ENCODE results near the gene ATG5. TPM values are rescaled to one million over a fixed set of nuclear protein-coding genes. Genes with fewer than 3 reads are reported as not detected.
A peak's percentile ranks its signal among the peaks of the same experiment; 100 is the strongest.

The ATG5 gene
- polyA plus RNA-seq, 1 donor (not counting 4 experiments of a cell fraction or from before 2014, with no cell fraction given) = 60.0 TPM

DNA sequence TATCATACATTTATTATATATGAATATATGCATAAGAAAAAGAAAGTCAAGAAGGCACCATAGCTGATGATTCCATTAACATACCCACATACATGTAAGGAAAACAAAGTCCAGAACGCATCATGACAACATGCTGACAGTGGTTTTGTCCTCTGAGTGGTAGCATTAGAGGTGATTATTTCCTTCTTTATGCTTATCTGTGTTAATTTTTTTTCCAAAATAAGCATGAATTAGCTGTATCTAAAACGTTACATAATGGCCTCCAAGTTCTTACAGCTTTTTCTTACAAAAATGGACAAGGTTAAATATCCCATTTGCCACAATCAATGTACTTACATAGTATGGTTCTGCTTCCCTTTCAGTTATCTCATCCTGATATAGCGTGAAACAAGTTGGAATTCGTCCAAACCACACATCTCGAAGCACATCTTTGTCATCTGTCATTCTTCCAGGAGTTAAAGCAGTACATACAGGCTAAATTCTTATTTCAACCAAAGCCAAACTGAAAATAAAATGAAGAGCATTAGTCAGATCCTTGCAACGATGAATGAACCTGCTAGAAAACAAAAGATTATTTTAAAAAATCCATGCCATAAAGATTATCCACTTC is 9.7 kb downstream of the ATG5 start:
- dilution Hi-C loops (cut with MboI; ENCODE audit: extremely low pct_ligation_motif_present, low sequenced_read_pairs) = no loop called here
- H3K4me3 ChIP-seq (ENCODE audit: control insufficient read depth in 2 of 3, extremely low read depth in 1 of 3, insufficient read depth in 2 of 3, low read depth in 1 of 3, low read length in 3 of 3) = no peak overlapping the region
- H4K20me1 ChIP-seq (ENCODE audit: control insufficient read depth, extremely low read depth, insufficient read depth, low read length) = no peaks in the 10 kb centered on the region
- H3K9me3 ChIP-seq (ENCODE audit: control insufficient read depth, low read depth, low read length) = no peaks in the 10 kb centered on the region
- peaks cover 79% of the 10 kb centered on the region for H3K79me2 ChIP-seq (ENCODE audit: control insufficient read depth, insufficient read depth, low read length)
- H3K4me2 ChIP-seq (ENCODE audit: control insufficient read depth, extremely low read depth, insufficient read depth, low read depth, low read length) = peak overlapping the region; percentile 49
- H3K9me1 ChIP-seq (ENCODE audit: control insufficient read depth, extremely low read depth, insufficient read depth, low read length) = no peaks in the 10 kb centered on the region
- peaks cover 31% of the 10 kb centered on the region for H3K4me1 ChIP-seq (ENCODE audit: control insufficient read depth, extremely low read depth, insufficient read depth, low read length)
- no peak overlapping the region for H2AFZ ChIP-seq (ENCODE audit: control insufficient read depth, low read length)
- H3K36me3 ChIP-seq (ENCODE audit: control insufficient read depth in 2 of 2, extremely low read depth in 1 of 2, insufficient read depth in 2 of 2, low read length in 2 of 2) = peaks cover 5 to 17% of the 10 kb centered on the region in 2 experiments
- peak; percentile 60 for FAIRE-seq
- no peaks in the 10 kb centered on the region for H3K27me3 ChIP-seq (ENCODE audit: control insufficient read depth, extremely low read depth, insufficient read depth, low read length)
- TF ChIP-seq, protein P1, sequence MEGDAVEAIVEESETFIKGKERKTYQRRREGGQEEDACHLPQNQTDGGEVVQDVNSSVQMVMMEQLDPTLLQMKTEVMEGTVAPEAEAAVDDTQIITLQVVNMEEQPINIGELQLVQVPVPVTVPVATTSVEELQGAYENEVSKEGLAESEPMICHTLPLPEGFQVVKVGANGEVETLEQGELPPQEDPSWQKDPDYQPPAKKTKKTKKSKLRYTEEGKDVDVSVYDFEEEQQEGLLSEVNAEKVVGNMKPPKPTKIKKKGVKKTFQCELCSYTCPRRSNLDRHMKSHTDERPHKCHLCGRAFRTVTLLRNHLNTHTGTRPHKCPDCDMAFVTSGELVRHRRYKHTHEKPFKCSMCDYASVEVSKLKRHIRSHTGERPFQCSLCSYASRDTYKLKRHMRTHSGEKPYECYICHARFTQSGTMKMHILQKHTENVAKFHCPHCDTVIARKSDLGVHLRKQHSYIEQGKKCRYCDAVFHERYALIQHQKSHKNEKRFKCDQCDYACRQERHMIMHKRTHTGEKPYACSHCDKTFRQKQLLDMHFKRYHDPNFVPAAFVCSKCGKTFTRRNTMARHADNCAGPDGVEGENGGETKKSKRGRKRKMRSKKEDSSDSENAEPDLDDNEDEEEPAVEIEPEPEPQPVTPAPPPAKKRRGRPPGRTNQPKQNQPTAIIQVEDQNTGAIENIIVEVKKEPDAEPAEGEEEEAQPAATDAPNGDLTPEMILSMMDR (optimal IDR thresholded peaks at IDR 0.05 in 1 of 3, IDR thresholded peaks at IDR 0.05 in 1 of 3, conservative IDR thresholded peaks at IDR 0.05 in 1 of 3; ENCODE audit: extremely low read depth in 1 of 3, insufficient read depth in 2 of 3, low read length in 3 of 3) = no peak
- no peak for TF ChIP-seq EZH2 (IDR thresholded peaks at IDR 0.05; ENCODE audit: low read length)
- peak; percentile 28 for DNase-seq (ENCODE audit: low read depth, low spot score)
- no peak overlapping the region for H3K9ac ChIP-seq (ENCODE audit: control insufficient read depth, extremely low read depth, insufficient read depth, low read length)
- no peak overlapping the region for H3K27ac ChIP-seq (ENCODE audit: control insufficient read depth, insufficient read depth, low read length)

DNA sequence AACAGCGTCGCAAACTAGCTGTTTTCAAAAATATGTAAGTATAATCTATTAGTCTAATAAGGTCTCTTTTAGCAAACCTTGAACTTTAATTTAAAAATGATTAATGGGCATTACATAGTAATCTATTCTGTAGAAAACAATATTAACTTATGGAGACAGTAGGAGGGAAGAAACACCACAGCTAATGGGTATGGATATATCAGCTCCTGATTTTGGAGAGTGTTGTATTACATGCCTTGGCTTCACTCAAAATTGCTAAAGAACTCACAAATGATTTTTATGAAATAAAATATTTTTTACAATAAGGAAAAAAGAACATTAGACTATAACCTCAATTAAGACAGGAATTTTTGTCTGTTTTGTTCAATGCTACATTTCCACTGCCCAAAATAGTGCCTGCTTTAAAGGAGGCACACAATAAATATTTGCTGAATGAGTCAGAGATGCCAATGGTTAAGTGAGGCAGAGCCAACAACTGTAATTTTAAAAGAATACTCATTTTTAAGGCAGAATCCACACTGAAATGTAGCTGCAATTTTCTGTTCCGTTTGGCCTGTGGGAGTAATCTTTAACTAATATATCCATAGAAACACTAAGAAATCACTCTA is 15.7 kb downstream of the ATG5 start:
- no peaks in the 10 kb centered on the region for H3K27me3 ChIP-seq (ENCODE audit: control insufficient read depth, extremely low read depth, insufficient read depth, low read length)
- DNase-seq (ENCODE audit: low read depth, low spot score) = no peak
- no peaks in the 10 kb centered on the region for H4K20me1 ChIP-seq (ENCODE audit: control insufficient read depth, extremely low read depth, insufficient read depth, low read length)
- H3K9me3 ChIP-seq (ENCODE audit: control insufficient read depth, low read depth, low read length) = no peaks in the 10 kb centered on the region
- H3K9ac ChIP-seq (ENCODE audit: control insufficient read depth, extremely low read depth, insufficient read depth, low read length) = no peak overlapping the region
- H3K36me3 ChIP-seq (ENCODE audit: control insufficient read depth in 2 of 2, extremely low read depth in 1 of 2, insufficient read depth in 2 of 2, low read length in 2 of 2) = peaks cover 3 to 14% of the 10 kb centered on the region in 2 experiments
- peak; percentile 66 for FAIRE-seq
- H3K27ac ChIP-seq (ENCODE audit: control insufficient read depth, insufficient read depth, low read length) = peak overlapping the region; percentile 49
- TF ChIP-seq EZH2 (IDR thresholded peaks at IDR 0.05; ENCODE audit: low read length) = no peak
- TF ChIP-seq, protein P1 (optimal IDR thresholded peaks at IDR 0.05 in 1 of 3, IDR thresholded peaks at IDR 0.05 in 1 of 3, conservative IDR thresholded peaks at IDR 0.05 in 1 of 3; ENCODE audit: extremely low read depth in 1 of 3, insufficient read depth in 2 of 3, low read length in 3 of 3) = no peak
- H3K4me3 ChIP-seq (ENCODE audit: control insufficient read depth in 2 of 3, extremely low read depth in 1 of 3, insufficient read depth in 2 of 3, low read depth in 1 of 3, low read length in 3 of 3) = peak overlapping the region in 2 of 3 experiments; percentile 32 to 40
- dilution Hi-C loops (cut with MboI; ENCODE audit: extremely low pct_ligation_motif_present, low sequenced_read_pairs) = no loop called here
- peaks cover 39% of the 10 kb centered on the region for H3K4me1 ChIP-seq (ENCODE audit: control insufficient read depth, extremely low read depth, insufficient read depth, low read length)
- H3K9me1 ChIP-seq (ENCODE audit: control insufficient read depth, extremely low read depth, insufficient read depth, low read length) = no peaks in the 10 kb centered on the region
- H2AFZ ChIP-seq (ENCODE audit: control insufficient read depth, low read length) = no peak overlapping the region
- peaks cover 70% of the 10 kb centered on the region for H3K79me2 ChIP-seq (ENCODE audit: control insufficient read depth, insufficient read depth, low read length)
- peak overlapping the region; percentile 69 for H3K4me2 ChIP-seq (ENCODE audit: control insufficient read depth, extremely low read depth, insufficient read depth, low read depth, low read length)

Measured in keratinocyte (primary cell).